Activated naive CD8-positive, alpha-beta T cell treated with anti-CD3 and anti-CD28 coated beads, Interleukin-2, amount 50 U/mL, for 24 hours (primary cell): ENCODE measurements around the gene UNK.

Experiments used
- ATAC-seq: fragments of 150-1000 bp; cut with Tn5 transposase; one replicate; pipeline ENCODE4 v1.10.0; 2021
- DNase-seq: peaks from one replicate; pipeline ENCODE4 v3.0.0; 2021
- H3K27ac Mint-ChIP-seq: one replicate; pipeline ENCODE4 v1.8.0; 2021; ENCODE audit warnings: mild to moderate bottlenecking, mixed read lengths
- H3K27me3 Mint-ChIP-seq: one replicate; pipeline ENCODE4 v1.8.0; 2021; ENCODE audit warnings: mixed read lengths
- H3K36me3 Mint-ChIP-seq: one replicate; pipeline ENCODE4 v1.8.0; 2021; ENCODE audit warnings: low read depth, mixed read lengths
- H3K4me1 Mint-ChIP-seq: one replicate; pipeline ENCODE4 v1.8.0; 2021; ENCODE audit warnings: mixed read lengths
- H3K4me3 Mint-ChIP-seq: one replicate; pipeline ENCODE4 v1.8.0; 2021; ENCODE audit warnings: mild to moderate bottlenecking, moderate library complexity, mixed read lengths
- H3K9me3 Mint-ChIP-seq: one replicate; pipeline ENCODE4 v1.8.0; 2021; ENCODE audit warnings: mixed read lengths

The UNK gene

GRCh38 chr17:75832652-75833400, 48.2 kb downstream of the UNK start:
- Mint-ChIP-seq H3K27me3 (no peaks in the 10 kb centered on the region), H3K4me1 (peaks cover 39% of the 10 kb centered on the region), H3K4me3 (peak overlapping the region; percentile 75), H3K36me3 (peaks cover 30% of the 10 kb centered on the region), H3K27ac (peak overlapping the region; percentile 95), H3K9me3 (no peaks in the 10 kb centered on the region)
- DNase-seq (peak; percentile 26), ATAC-seq (peak; percentile 17)

GRCh38 chr17:75834279-75834920, 49.8 kb downstream of the UNK start:
- Mint-ChIP-seq H3K27me3 (no peaks in the 10 kb centered on the region), H3K4me3 (no peak overlapping the region), H3K27ac (no peak overlapping the region), H3K9me3 (no peaks in the 10 kb centered on the region), H3K4me1 (peaks cover 33% of the 10 kb centered on the region), H3K36me3 (peaks cover 31% of the 10 kb centered on the region)
- ATAC-seq (no peak), DNase-seq (no peak)

GRCh38 chr17:75834928-75835653, 50.5 kb downstream of the UNK start:
- H3K27ac Mint-ChIP-seq, result no peak overlapping the region
- no peaks in the 10 kb centered on the region for H3K9me3 Mint-ChIP-seq
- H3K36me3 Mint-ChIP-seq, result peaks cover 26% of the 10 kb centered on the region
- no peak overlapping the region for H3K4me3 Mint-ChIP-seq
- ATAC-seq, result no peak
- peaks cover 33% of the 10 kb centered on the region for H3K4me1 Mint-ChIP-seq
- H3K27me3 Mint-ChIP-seq, result no peaks in the 10 kb centered on the region
- no peak for DNase-seq

GRCh38 chr17:75835654-75835987, 51.0 kb downstream of the UNK start:
- Mint-ChIP-seq H3K36me3 (peaks cover 22% of the 10 kb centered on the region), H3K4me3 (no peak overlapping the region), H3K4me1 (peaks cover 33% of the 10 kb centered on the region), H3K27ac (no peak overlapping the region), H3K27me3 (no peaks in the 10 kb centered on the region), H3K9me3 (no peaks in the 10 kb centered on the region)
- DNase-seq (no peak), ATAC-seq (no peak)

GRCh38 chr17:75836605-75837004, 52.0 kb downstream of the UNK start:
- Mint-ChIP-seq H3K36me3 (peaks cover 22% of the 10 kb centered on the region), H3K27ac (no peak overlapping the region)

GRCh38 chr17:75837899-75838298, 53.3 kb downstream of the UNK start:
- DNase-seq (no peak), ATAC-seq (no peak)
- Mint-ChIP-seq H3K9me3 (no peaks in the 10 kb centered on the region), H3K4me1 (peaks cover 28% of the 10 kb centered on the region), H3K36me3 (peaks cover 19% of the 10 kb centered on the region), H3K4me3 (no peak overlapping the region), H3K27me3 (no peaks in the 10 kb centered on the region), H3K27ac (peak overlapping the region; percentile 18)

More at GRCh38 chr17:75836605-75837004, 52.0 kb downstream of the UNK start:
- Mint-ChIP-seq H3K4me3 (no peak overlapping the region), H3K9me3 (no peaks in the 10 kb centered on the region), H3K4me1 (peaks cover 33% of the 10 kb centered on the region), H3K27me3 (no peaks in the 10 kb centered on the region)
- no peak for DNase-seq
- ATAC-seq, result no peak

- DNase-seq (no peak), ATAC-seq (no peak)
- H3K4me3 Mint-ChIP-seq, result no peak overlapping the region
- H3K36me3 Mint-ChIP-seq, result peaks cover 15% of the 10 kb centered on the region
- H3K9me3 Mint-ChIP-seq, result no peaks in the 10 kb centered on the region
- peaks cover 23% of the 10 kb centered on the region for H3K4me1 Mint-ChIP-seq
- H3K27me3 Mint-ChIP-seq, result no peaks in the 10 kb centered on the region
- H3K27ac Mint-ChIP-seq, result no peak overlapping the region
These were observed 53.8 kb downstream of the UNK start for GRCh38 chr17:75838410-75838809.

GRCh38 chr17:75839942-75840798, 55.6 kb downstream of the UNK start:
- no peak overlapping the region for H3K4me3 Mint-ChIP-seq
- no peaks in the 10 kb centered on the region for H3K27me3 Mint-ChIP-seq
- H3K9me3 Mint-ChIP-seq, result no peaks in the 10 kb centered on the region

GRCh38 chr17:75840799-75841164, 56.2 kb downstream of the UNK start:
- Mint-ChIP-seq H3K27me3 (no peaks in the 10 kb centered on the region), H3K27ac (no peak overlapping the region), H3K4me3 (no peak overlapping the region)

More at GRCh38 chr17:75839942-75840798, 55.6 kb downstream of the UNK start:
- peaks cover 13% of the 10 kb centered on the region for H3K4me1 Mint-ChIP-seq
- no peak for ATAC-seq
- H3K36me3 Mint-ChIP-seq, result peaks cover 8% of the 10 kb centered on the region
- H3K27ac Mint-ChIP-seq, result no peak overlapping the region
- DNase-seq, result no peak

GRCh38 chr17:75842411-75842810, 57.8 kb downstream of the UNK start:
- no peak for ATAC-seq
- Mint-ChIP-seq H3K4me1 (peaks cover 18% of the 10 kb centered on the region), H3K27ac (peak overlapping the region; percentile 59), H3K27me3 (no peaks in the 10 kb centered on the region), H3K36me3 (peaks cover 7% of the 10 kb centered on the region), H3K4me3 (peak overlapping the region; percentile 92), H3K9me3 (no peaks in the 10 kb centered on the region)
- no peak for DNase-seq

More at GRCh38 chr17:75840799-75841164, 56.2 kb downstream of the UNK start:
- peaks cover 8% of the 10 kb centered on the region for H3K36me3 Mint-ChIP-seq
- H3K9me3 Mint-ChIP-seq, result no peaks in the 10 kb centered on the region
- ATAC-seq (no peak), DNase-seq (no peak)
- H3K4me1 Mint-ChIP-seq, result peaks cover 18% of the 10 kb centered on the region

GRCh38 chr17:75842963-75843576, 58.5 kb downstream of the UNK start:
- Mint-ChIP-seq H3K4me1 (peaks cover 18% of the 10 kb centered on the region), H3K27me3 (no peaks in the 10 kb centered on the region), H3K27ac (peak overlapping the region; percentile 94), H3K9me3 (no peaks in the 10 kb centered on the region), H3K36me3 (peaks cover 3% of the 10 kb centered on the region), H3K4me3 (peak overlapping the region; percentile 92)
- DNase-seq, result no peak
- peak; percentile 7 for ATAC-seq

GRCh38 chr17:75843577-75844529, 59.2 kb downstream of the UNK start, which contains the start of gene UNC13D:
Gene UNC13D (minus strand): TSS chr17:75844404. CDS start chr17:75844337, 67 bp downstream.
- Mint-ChIP-seq H3K27ac (peak within 1 kb of the TSS; percentile 94), H3K4me1 (peaks cover 23% of the 10 kb centered on the region), H3K36me3 (peaks cover 5% of the 10 kb centered on the region), H3K9me3 (no peaks in the 10 kb centered on the region), H3K27me3 (no peaks in the 10 kb centered on the region), H3K4me3 (peak within 1 kb of the TSS; percentile 92)
- ATAC-seq (peak; percentile 58), DNase-seq (peak; percentile 66)

GRCh38 chr17:75844530-75845057, 60.0 kb downstream of the UNK start:
- Mint-ChIP-seq H3K27me3 (no peaks in the 10 kb centered on the region), H3K4me1 (peaks cover 23% of the 10 kb centered on the region), H3K9me3 (no peaks in the 10 kb centered on the region), H3K27ac (peak overlapping the region; percentile 94), H3K36me3 (peaks cover 5% of the 10 kb centered on the region), H3K4me3 (peak overlapping the region; percentile 92)
- DNase-seq (no peak), ATAC-seq (peak; percentile 14)
